Vagina (tissue), 2 donors: ENCODE results near the gene SLC7A8.

Source experiments
- POLR2A ChIP-seq, 2 donors: fragments of 450-650 bp; IDR thresholded peaks; one replicate each; pipeline ENCODE4 v1.6.1; 2017; ENCODE audit warnings: antibody characterized with exemption in 2 of 2, mild to moderate bottlenecking in 2 of 2, moderate library complexity in 2 of 2
- POLR2AphosphoS5 ChIP-seq, 2 donors: sonication (generic); formaldehyde crosslinking; IDR thresholded peaks; one replicate each; pipeline ENCODE4 v1.9.0; 2017; ENCODE audit warnings: antibody characterized with exemption in 2 of 2, mild to moderate bottlenecking in 2 of 2, low read depth in 1 of 2; ENCODE audit not compliant: insufficient read depth in 1 of 2
- TF ChIP-seq, protein P1 (sequence below), 3 experiments: fragments of 450-650 bp in 2 of 3; fragments of 200-600 bp in 1 of 3; sonication (generic) in 1 of 3; IDR thresholded peaks; one replicate each; pipeline ENCODE4 v1.5.1; 2017 to 2019; ENCODE audit warnings: antibody characterized with exemption in 3 of 3, mild to moderate bottlenecking in 2 of 3, moderate library complexity in 2 of 3

DNA sequence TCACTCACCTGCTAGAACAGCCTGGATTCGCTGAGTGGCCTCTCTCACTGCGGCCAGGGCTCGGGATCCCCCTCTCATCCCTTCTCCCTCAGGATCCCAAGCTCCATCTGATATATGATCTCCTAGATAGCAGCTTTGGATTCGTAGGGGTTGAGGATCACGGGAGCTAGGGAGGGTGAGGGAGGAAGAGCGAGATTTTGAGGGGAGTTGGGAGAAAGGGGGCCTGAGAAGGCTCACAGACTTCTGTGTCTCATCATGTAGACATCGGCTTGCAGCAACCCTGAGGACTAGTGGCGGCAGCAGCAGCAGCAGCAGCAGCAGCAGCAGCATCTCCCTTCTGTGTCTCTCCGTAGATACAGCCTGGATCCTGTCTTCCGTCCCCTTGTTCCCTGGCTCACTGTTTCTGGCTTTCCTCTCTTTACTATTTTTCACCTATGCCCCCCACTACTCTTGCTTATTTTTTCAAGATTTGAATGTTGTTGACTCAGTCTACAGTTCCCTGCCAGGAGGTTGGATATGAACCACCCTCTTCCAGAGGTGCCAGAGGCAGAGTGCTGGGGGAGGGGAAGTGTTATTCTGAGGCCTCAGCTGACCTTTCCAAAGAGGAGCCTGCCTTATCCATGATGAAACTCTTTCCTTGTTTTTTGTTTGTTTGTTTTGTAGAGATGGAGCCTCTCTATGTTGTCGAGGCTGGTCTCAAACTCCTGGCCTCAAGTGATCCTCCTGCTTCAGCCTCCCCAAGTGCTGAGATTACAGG is 78.7 kb downstream of the SLC7A8 start, which contains the start of gene CIROP:
- no peak for TF ChIP-seq POLR2AphosphoS5 (IDR thresholded peaks at IDR 0.05; ENCODE audit: insufficient read depth in 1 of 2, low read depth in 1 of 2)
- TF ChIP-seq, protein P1, sequence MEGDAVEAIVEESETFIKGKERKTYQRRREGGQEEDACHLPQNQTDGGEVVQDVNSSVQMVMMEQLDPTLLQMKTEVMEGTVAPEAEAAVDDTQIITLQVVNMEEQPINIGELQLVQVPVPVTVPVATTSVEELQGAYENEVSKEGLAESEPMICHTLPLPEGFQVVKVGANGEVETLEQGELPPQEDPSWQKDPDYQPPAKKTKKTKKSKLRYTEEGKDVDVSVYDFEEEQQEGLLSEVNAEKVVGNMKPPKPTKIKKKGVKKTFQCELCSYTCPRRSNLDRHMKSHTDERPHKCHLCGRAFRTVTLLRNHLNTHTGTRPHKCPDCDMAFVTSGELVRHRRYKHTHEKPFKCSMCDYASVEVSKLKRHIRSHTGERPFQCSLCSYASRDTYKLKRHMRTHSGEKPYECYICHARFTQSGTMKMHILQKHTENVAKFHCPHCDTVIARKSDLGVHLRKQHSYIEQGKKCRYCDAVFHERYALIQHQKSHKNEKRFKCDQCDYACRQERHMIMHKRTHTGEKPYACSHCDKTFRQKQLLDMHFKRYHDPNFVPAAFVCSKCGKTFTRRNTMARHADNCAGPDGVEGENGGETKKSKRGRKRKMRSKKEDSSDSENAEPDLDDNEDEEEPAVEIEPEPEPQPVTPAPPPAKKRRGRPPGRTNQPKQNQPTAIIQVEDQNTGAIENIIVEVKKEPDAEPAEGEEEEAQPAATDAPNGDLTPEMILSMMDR (IDR thresholded peaks at IDR 0.05): no peak
- no peak for TF ChIP-seq POLR2A (IDR thresholded peaks at IDR 0.05)
